Endothelial cell of umbilical vein (primary cell): Measurements from ENCODE around the gene NUP43.

Source experiments
- EZH2 ChIP-seq: IDR thresholded peaks from 2 replicates; pipeline ENCODE4 v1.6.1; 2012; ENCODE audit warnings: borderline replicate concordance, low read depth, mild to moderate bottlenecking, moderate library complexity, low read length, inconsistent platforms; ENCODE audit not compliant: severe bottlenecking
- FOS ChIP-seq: IDR thresholded peaks from 2 replicates; pipeline ENCODE4 v1.6.1; 2011; ENCODE audit warnings: mild to moderate bottlenecking, low read length, moderate library complexity, borderline replicate concordance; ENCODE audit not compliant: insufficient read depth
- MAX ChIP-seq: IDR thresholded peaks from 2 replicates; pipeline ENCODE4 v1.6.1; 2011; ENCODE audit not compliant: insufficient read depth, insufficient read length
- MYC ChIP-seq: IDR thresholded peaks from one replicate; pipeline ENCODE4 v1.6.1; 2011; ENCODE audit warnings: mild to moderate bottlenecking, low read depth, low read length
- POLR2A ChIP-seq: IDR thresholded peaks from 2 replicates; pipeline ENCODE4 v1.6.1; 2012; ENCODE audit warnings: low read depth, mild to moderate bottlenecking, control low read depth, low read length
- POLR2AphosphoS5 ChIP-seq: IDR thresholded peaks from 2 replicates; pipeline ENCODE4 v1.6.1; 2012; ENCODE audit warnings: low read depth, mild to moderate bottlenecking, control low read depth, low read length, moderate library complexity; ENCODE audit not compliant: insufficient read depth
- TF ChIP-seq, protein P1 (sequence below), 2 donors: IDR thresholded peaks; 1 replicate in 1 of 2; 2 replicates in 1 of 2; pipeline ENCODE4 v1.5.1; 2011; ENCODE audit warnings: low read length in 2 of 2, mild to moderate bottlenecking in 2 of 2, moderate library complexity in 2 of 2, control low read depth in 1 of 2, inconsistent platforms in 1 of 2, low read depth in 1 of 2; ENCODE audit not compliant: insufficient read depth in 1 of 2; ENCODE audit errors: extremely low read depth in 1 of 2

DNA sequence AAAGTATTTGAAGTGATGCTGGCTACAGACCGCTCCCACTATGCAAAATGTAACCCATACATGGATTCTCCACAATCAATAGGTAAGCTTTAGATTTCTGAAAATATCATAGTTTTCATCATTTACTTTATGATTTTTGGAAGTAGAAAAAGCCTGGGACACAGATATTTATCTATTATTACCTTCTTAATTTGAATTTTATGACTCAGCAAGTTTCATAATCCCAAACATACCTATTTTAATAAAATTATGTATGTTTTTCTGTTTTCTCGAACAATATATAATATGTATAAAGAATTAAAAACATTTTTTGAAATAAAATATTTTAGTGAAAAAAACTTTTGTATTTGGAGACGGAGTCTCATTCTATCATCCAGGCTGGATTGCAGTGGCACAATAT lies 24.9 kb upstream of the NUP43 start:
- TF ChIP-seq EZH2 (no peak), POLR2A (no peak), MAX (no peak), POLR2AphosphoS5 (no peak), MYC (no peak), FOS (no peak)
- TF ChIP-seq, protein P1, sequence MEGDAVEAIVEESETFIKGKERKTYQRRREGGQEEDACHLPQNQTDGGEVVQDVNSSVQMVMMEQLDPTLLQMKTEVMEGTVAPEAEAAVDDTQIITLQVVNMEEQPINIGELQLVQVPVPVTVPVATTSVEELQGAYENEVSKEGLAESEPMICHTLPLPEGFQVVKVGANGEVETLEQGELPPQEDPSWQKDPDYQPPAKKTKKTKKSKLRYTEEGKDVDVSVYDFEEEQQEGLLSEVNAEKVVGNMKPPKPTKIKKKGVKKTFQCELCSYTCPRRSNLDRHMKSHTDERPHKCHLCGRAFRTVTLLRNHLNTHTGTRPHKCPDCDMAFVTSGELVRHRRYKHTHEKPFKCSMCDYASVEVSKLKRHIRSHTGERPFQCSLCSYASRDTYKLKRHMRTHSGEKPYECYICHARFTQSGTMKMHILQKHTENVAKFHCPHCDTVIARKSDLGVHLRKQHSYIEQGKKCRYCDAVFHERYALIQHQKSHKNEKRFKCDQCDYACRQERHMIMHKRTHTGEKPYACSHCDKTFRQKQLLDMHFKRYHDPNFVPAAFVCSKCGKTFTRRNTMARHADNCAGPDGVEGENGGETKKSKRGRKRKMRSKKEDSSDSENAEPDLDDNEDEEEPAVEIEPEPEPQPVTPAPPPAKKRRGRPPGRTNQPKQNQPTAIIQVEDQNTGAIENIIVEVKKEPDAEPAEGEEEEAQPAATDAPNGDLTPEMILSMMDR (IDR thresholded peaks at IDR 0.05; ENCODE audit: extremely low read depth in 1 of 2, insufficient read depth in 1 of 2, low read depth in 1 of 2, low read length in 2 of 2): no peak
